ENCODE results near the gene UBE2F.

GRCh38 chr2:237998530-237998929 lies 31.7 kb downstream of the UBE2F start:
- no peak for TF ChIP-seq CTCF (IDR thresholded peaks at IDR 0.05)
- TF ChIP-seq POLR2AphosphoS5 (IDR thresholded peaks at IDR 0.05): no peak

Measured in breast epithelium (tissue), 3 donors.